ENCODE measurements around the gene HORMAD2. TPM values are rescaled to one million over a fixed set of nuclear protein-coding genes. Genes with fewer than 3 reads are reported as not detected.
A peak's percentile ranks its signal among the peaks of the same experiment; 100 is the strongest.

Gene HORMAD2
- total RNA-seq, 1 donor from 2014 or later: not detected

DNA sequence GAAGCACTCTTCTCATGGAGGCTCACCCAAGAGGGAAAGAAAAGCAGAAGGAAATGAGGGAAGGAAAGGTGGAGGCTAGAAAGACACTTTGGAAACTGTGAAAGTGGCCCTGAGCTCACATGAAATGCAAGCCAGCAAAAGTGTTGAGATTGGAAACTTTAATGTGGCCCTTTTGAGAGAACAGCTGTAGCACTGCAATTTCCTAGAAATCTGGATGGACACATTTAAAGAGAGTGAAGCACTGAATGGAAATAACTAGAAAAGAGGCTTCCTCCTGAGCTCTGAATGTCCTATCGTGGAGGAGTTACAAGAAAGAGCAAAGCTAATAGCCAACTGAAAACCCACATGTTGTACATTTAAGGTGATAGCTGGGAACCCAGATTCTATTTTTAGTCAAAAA lies 110.3 kb downstream of the HORMAD2 start:
- DNase-seq (ENCODE audit: extremely low spot score, unreplicated experiment): no peak
- Mint-ChIP-seq H3K36me3 (no peaks in the 10 kb centered on the region), H3K27me3 (peaks cover 16% of the 10 kb centered on the region), H3K4me3 (no peak overlapping the region), H3K27ac (no peak overlapping the region), H3K9me3 (peaks cover 5% of the 10 kb centered on the region), H3K4me1 (ENCODE audit: unreplicated experiment) (peaks cover 28% of the 10 kb centered on the region)
- TF ChIP-seq, protein P1, sequence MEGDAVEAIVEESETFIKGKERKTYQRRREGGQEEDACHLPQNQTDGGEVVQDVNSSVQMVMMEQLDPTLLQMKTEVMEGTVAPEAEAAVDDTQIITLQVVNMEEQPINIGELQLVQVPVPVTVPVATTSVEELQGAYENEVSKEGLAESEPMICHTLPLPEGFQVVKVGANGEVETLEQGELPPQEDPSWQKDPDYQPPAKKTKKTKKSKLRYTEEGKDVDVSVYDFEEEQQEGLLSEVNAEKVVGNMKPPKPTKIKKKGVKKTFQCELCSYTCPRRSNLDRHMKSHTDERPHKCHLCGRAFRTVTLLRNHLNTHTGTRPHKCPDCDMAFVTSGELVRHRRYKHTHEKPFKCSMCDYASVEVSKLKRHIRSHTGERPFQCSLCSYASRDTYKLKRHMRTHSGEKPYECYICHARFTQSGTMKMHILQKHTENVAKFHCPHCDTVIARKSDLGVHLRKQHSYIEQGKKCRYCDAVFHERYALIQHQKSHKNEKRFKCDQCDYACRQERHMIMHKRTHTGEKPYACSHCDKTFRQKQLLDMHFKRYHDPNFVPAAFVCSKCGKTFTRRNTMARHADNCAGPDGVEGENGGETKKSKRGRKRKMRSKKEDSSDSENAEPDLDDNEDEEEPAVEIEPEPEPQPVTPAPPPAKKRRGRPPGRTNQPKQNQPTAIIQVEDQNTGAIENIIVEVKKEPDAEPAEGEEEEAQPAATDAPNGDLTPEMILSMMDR (conservative IDR thresholded peaks at IDR 0.05): no peak

DNA sequence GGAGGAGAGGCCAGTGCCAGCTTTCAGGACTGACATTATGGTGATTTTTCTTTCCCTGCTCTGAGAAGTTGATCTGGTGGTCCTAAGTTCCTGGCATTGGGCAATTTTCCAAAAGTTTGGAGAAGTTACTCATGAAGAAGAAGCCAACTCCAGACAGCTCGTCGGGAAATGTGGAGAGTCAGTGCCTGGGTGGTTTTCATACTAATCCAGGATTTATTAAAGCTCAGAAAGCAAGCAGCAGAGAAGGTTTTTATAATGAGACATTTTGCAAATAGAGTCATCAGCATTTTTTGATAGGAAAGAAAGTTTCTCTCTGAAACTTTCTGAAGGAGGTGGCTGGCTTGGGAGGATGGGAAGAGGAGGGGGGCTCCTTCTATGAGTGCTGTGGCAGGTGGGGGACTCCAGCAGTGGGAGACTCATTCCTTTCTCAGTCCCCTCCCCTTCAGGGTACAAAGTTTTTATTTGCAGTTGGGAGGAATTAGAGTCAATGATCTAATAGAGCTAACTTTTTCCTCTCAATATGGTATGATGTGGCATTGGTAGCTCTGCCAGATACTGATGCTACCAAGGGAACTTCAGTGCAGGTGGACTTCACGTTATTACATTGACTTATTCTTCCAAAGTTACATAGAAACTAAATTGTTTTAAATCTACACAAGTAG lies 110.9 kb downstream of the HORMAD2 start:
- no peak for DNase-seq (ENCODE audit: extremely low spot score, unreplicated experiment)
- Mint-ChIP-seq H3K27ac (no peak overlapping the region), H3K4me3 (no peak overlapping the region), H3K9me3 (peaks cover 5% of the 10 kb centered on the region), H3K4me1 (ENCODE audit: unreplicated experiment) (peaks cover 32% of the 10 kb centered on the region), H3K36me3 (no peaks in the 10 kb centered on the region), H3K27me3 (peaks cover 16% of the 10 kb centered on the region)
- TF ChIP-seq, protein P1 (conservative IDR thresholded peaks at IDR 0.05): no peak

DNA sequence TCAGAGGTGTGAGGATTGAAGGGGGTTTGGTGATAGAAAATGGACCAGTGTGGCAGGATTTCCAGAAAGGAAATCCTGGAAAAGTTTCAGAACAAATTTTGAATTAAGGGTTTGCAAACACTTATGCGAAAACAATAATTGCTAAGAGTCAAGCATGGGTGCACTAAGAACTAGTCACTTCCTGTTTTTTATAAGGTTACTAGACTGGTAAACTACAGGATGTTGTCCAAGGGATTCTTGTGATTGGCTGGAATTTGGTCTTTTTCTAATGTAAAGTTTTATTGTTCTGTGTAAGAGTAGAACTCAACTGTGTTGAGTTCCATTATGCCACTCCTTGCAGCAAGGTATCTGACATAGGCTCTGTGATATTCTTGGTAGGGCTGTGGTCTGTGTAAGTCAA lies 112.2 kb downstream of the HORMAD2 start:
- Mint-ChIP-seq H3K4me1 (ENCODE audit: unreplicated experiment) (peaks cover 39% of the 10 kb centered on the region), H3K4me3 (no peak overlapping the region), H3K36me3 (no peaks in the 10 kb centered on the region), H3K27me3 (peaks cover 16% of the 10 kb centered on the region), H3K9me3 (peaks cover 5% of the 10 kb centered on the region), H3K27ac (no peak overlapping the region)
- DNase-seq (ENCODE audit: extremely low spot score, unreplicated experiment): no peak
- TF ChIP-seq, protein P1 (conservative IDR thresholded peaks at IDR 0.05): no peak

DNA sequence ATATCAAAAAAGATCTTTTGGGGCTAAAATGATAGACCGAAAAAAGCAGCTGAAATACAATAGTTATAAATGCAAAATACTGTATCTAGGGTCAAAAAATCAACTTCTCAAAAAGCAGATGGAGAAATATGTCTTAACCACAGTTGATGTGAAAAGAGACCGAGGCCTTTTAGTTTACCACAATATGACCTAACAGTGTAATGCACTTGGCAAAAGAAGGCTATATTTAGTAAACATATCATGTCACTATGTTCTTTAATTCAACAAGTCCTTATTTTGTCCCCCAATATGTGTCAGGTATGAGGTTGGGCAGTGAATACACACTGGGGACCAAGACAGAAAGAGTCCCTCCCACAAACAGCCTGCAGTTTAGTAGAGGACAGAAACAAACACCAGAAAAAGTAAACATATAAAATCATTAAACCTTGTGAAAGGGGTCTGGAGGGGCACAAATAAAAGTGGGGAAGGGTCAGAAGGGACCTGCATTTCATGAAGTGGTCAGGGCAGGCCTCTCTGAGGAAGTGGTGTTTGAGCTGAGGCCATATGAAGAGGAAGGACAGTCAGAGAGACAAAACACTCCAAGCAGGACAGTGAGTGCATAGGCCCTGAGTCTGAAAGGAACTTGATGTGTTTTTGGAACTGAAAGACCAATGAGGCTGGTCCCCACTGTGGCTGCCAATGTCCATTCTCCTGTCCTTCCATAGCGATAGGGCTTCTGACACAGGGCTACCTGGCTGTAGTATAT lies 112.9 kb downstream of the HORMAD2 start:
- no peaks in the 10 kb centered on the region for H3K36me3 Mint-ChIP-seq
- no peak overlapping the region for H3K4me3 Mint-ChIP-seq
- TF ChIP-seq, protein P1 (conservative IDR thresholded peaks at IDR 0.05): no peak
- H3K9me3 Mint-ChIP-seq: peaks cover 5% of the 10 kb centered on the region
- peaks cover 39% of the 10 kb centered on the region for H3K4me1 Mint-ChIP-seq (ENCODE audit: unreplicated experiment)
- H3K27me3 Mint-ChIP-seq: peaks cover 16% of the 10 kb centered on the region
- DNase-seq (ENCODE audit: extremely low spot score, unreplicated experiment): no peak
- no peak overlapping the region for H3K27ac Mint-ChIP-seq

DNA sequence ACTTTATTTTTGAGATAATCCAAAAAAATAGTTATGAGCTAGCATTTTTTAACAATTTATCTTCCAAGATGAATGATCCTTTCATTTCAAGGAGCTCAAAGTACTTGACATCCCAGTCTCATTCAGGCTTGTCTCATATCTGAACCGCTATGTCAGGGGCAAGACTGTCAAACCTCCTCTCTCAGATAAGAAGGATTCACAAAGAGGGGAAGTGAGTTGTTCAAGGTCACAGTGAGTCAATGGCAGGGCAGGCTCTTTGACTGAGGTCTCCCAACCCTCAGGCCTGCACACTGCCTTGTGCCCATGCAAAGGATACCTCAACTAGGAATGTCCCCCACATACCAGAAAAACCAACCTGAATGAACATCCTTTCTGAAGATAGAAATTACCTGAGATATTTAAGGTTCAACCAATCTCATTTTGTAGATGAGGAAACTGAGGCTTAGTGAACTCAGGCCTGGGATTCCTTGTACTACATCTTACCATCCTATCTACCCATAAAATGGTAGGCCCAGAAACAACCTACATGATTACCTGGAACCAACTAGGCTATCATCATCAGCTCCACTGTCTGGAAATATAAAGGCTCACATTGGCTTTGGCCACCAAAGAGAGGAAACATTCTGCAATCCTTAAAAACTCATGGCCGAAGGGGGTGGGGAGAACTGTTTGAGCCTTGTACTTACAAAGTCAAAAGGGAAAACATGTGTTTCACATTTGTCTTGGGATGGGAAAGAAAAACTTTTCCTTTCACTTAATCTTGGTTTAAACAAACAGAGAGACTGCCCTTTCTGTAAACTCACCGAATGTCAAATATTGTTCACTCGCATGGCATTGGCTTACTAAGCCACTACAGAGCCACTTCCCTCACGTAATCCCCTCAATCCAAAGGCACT lies 115.2 kb downstream of the HORMAD2 start:
- Mint-ChIP-seq H3K36me3 (no peaks in the 10 kb centered on the region), H3K9me3 (peaks cover 5% of the 10 kb centered on the region), H3K4me1 (ENCODE audit: unreplicated experiment) (peaks cover 36% of the 10 kb centered on the region), H3K4me3 (peak overlapping the region; percentile 77), H3K27me3 (peaks cover 12% of the 10 kb centered on the region), H3K27ac (peak overlapping the region; percentile 95)
- TF ChIP-seq, protein P1 (conservative IDR thresholded peaks at IDR 0.05): no peak
- DNase-seq (ENCODE audit: extremely low spot score, unreplicated experiment): no peak
